ENCODE results near the gene IPCEF1.

IPCEF1 gene

GRCh38 chr6:154156135-154156896 lies 200.3 kb downstream of the IPCEF1 start:
- no peak for DNase-seq

GRCh38 chr6:154154389-154154967 lies 202.1 kb downstream of the IPCEF1 start:
- no peak for DNase-seq

- DNase-seq, result no peak
Observed at GRCh38 chr6:154143753-154144152, 212.8 kb downstream of the IPCEF1 start.

- no peak for DNase-seq
Observed at GRCh38 chr6:154140743-154141142, 215.9 kb downstream of the IPCEF1 start.

- no peak for DNase-seq
Observed at GRCh38 chr6:154139892-154140291, 216.7 kb downstream of the IPCEF1 start.

GRCh38 chr6:154138793-154139192 lies 217.8 kb downstream of the IPCEF1 start:
- DNase-seq, result no peak

- DNase-seq, result no peak
Observed at GRCh38 chr6:154134471-154135147, 222.0 kb downstream of the IPCEF1 start.

- DNase-seq, result no peak
Observed at GRCh38 chr6:154127657-154128056, 228.9 kb downstream of the IPCEF1 start.

GRCh38 chr6:154125421-154125820 lies 231.2 kb downstream of the IPCEF1 start:
- no peak for DNase-seq

GRCh38 chr6:154123155-154123956 lies 233.2 kb downstream of the IPCEF1 start:
- DNase-seq, result no peak

- no peak for DNase-seq
Observed at GRCh38 chr6:154122195-154122925, 234.2 kb downstream of the IPCEF1 start.

- DNase-seq, result no peak
Observed at GRCh38 chr6:154117485-154117884, 239.1 kb downstream of the IPCEF1 start.

GRCh38 chr6:154113392-154113791 lies 243.2 kb downstream of the IPCEF1 start:
- no peak for DNase-seq

GRCh38 chr6:154112181-154112809 lies 244.3 kb downstream of the IPCEF1 start:
- DNase-seq, result no peak

GRCh38 chr6:154111025-154111424 lies 245.6 kb downstream of the IPCEF1 start:
- DNase-seq, result no peak

- DNase-seq, result no peak
Observed at GRCh38 chr6:154106251-154106650, 250.4 kb downstream of the IPCEF1 start.
